GM18511 (cell line): ENCODE results near the gene KLK5.

ENCODE experiments used
- ATAC-seq: cut with Tn5 transposase; IDR thresholded peaks from one replicate; pipeline ENCODE4 v1.9.1; 2021; ENCODE audit warnings: mild to moderate bottlenecking, moderate library complexity; ENCODE audit not compliant: unreplicated experiment

The KLK5 gene

GRCh38 chr19:50894478-50895356, 58.1 kb downstream of the KLK5 start:
- no peak for ATAC-seq
